Endothelial cell of umbilical vein (primary cell): ENCODE data around the gene ADAMTS12.

Experiments
- EZH2 ChIP-seq: IDR thresholded peaks from 2 replicates; pipeline ENCODE4 v1.6.1; 2012; ENCODE audit warnings: borderline replicate concordance, low read depth, mild to moderate bottlenecking, moderate library complexity, low read length, inconsistent platforms; ENCODE audit not compliant: severe bottlenecking
- GATA2 ChIP-seq: IDR thresholded peaks from 2 replicates; pipeline ENCODE4 v1.7.0; 2011; ENCODE audit warnings: low read depth, mild to moderate bottlenecking, moderate library complexity, mixed read lengths, low read length; ENCODE audit not compliant: insufficient read length, insufficient read depth
- POLR2A ChIP-seq: IDR thresholded peaks from 2 replicates; pipeline ENCODE4 v1.6.1; 2012; ENCODE audit warnings: low read depth, mild to moderate bottlenecking, control low read depth, low read length
- POLR2AphosphoS5 ChIP-seq: IDR thresholded peaks from 2 replicates; pipeline ENCODE4 v1.6.1; 2012; ENCODE audit warnings: low read depth, mild to moderate bottlenecking, control low read depth, low read length, moderate library complexity; ENCODE audit not compliant: insufficient read depth
- TF ChIP-seq, protein P1 (sequence below), 2 donors: IDR thresholded peaks; 1 replicate in 1 of 2; 2 replicates in 1 of 2; pipeline ENCODE4 v1.5.1; 2011; ENCODE audit warnings: low read length in 2 of 2, mild to moderate bottlenecking in 2 of 2, moderate library complexity in 2 of 2, control low read depth in 1 of 2, inconsistent platforms in 1 of 2, low read depth in 1 of 2; ENCODE audit not compliant: insufficient read depth in 1 of 2; ENCODE audit errors: extremely low read depth in 1 of 2

DNA sequence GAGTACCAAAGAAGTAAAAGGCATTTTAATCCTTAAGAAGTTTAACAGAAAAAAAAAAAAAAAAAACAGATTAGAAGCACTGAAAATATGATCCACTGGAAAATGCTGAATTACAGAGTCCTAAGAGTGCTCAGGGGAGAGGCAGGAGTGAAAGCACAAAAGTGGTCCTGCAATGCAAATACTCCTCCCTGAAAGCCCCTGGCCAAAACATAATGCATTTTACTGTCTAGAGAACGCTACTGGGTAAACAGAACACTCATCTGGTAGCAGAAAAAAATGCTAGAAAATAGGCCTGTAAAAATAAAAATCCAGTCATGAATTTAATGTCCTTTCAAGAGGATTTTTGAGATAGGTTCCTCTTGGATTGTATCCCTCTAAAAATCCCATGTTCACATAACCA, 81.9 kb downstream of the ADAMTS12 start:
- TF ChIP-seq POLR2AphosphoS5 (no peak), EZH2 (no peak), GATA2 (no peak), POLR2A (no peak)
- TF ChIP-seq, protein P1, sequence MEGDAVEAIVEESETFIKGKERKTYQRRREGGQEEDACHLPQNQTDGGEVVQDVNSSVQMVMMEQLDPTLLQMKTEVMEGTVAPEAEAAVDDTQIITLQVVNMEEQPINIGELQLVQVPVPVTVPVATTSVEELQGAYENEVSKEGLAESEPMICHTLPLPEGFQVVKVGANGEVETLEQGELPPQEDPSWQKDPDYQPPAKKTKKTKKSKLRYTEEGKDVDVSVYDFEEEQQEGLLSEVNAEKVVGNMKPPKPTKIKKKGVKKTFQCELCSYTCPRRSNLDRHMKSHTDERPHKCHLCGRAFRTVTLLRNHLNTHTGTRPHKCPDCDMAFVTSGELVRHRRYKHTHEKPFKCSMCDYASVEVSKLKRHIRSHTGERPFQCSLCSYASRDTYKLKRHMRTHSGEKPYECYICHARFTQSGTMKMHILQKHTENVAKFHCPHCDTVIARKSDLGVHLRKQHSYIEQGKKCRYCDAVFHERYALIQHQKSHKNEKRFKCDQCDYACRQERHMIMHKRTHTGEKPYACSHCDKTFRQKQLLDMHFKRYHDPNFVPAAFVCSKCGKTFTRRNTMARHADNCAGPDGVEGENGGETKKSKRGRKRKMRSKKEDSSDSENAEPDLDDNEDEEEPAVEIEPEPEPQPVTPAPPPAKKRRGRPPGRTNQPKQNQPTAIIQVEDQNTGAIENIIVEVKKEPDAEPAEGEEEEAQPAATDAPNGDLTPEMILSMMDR (IDR thresholded peaks at IDR 0.05; ENCODE audit: extremely low read depth in 1 of 2, insufficient read depth in 1 of 2, low read depth in 1 of 2, low read length in 2 of 2), result no peak
